ENCODE measurements around the gene L1CAM. TPM values are rescaled to one million over a fixed set of nuclear protein-coding genes. Genes with fewer than 3 reads are reported as not detected.
"Not testable (repeated sequence)": the region's sequence is repeated elsewhere in the genome, so short reads cannot be mapped to it uniquely, and the experiment has no call there.

L1CAM gene
- total RNA-seq, 2 donors from 2014 or later, result 1.1 to 1.8 TPM

GRCh38 chrX:153818064-153818463 lies 67.9 kb downstream of the L1CAM start:
- H3K9me3 Mint-ChIP-seq; H3K36me3 Mint-ChIP-seq; DNase-seq (ENCODE audit: low spot score in 2 of 2); H3K27ac Mint-ChIP-seq; ATAC-seq: not testable (repeated sequence)

DNA sequence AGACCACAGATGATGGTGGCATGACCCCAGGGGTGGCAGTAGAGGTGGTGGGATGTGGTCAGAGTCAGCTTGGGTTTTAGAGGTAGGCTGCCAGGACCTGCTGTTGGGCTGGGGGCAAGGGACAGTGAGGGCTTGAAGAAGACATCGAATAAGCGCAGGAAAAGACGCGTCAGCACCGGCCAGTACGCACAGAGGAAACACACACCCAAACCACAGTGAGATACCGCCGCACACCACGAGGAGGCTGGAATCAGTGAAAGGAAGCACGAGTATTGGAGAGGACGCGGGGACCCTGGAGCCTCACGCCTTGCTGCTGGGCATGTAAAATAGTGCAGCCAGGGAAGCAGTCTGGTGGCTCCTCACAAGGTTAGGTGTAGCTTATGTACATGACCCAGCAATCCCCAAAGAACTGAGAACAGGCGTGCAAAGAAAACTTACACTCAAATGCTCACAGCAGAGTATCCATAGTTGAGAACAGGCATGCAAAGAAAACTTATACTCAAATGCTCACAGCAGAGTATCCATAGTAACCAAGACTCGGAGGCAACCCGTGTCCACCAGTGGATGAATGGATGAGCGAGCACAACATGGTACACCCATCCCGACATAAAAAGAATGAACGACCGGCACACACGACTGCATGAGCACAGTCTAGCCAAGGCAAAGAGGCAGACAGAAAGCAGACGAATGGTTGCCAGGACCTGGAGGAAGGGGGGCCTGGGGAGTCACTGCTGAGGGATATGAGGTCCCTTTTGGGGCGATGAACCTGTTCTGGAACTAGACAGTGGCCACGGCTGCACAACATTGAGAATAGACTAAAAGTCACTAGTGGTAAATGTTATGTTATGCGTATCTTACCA lies 68.9 kb downstream of the L1CAM start:
- H3K9me3 Mint-ChIP-seq, result no peaks in the 10 kb centered on the region
- DNase-seq (ENCODE audit: low spot score in 2 of 2) (no peak), ATAC-seq (peak; percentile 61 to 65)
- H3K27ac Mint-ChIP-seq, result no peak overlapping the region
- no peaks in the 10 kb centered on the region for H3K36me3 Mint-ChIP-seq

- H3K9me3 Mint-ChIP-seq, result no peaks in the 10 kb centered on the region
- ATAC-seq, result no peak
These were observed 71.2 kb downstream of the L1CAM start for GRCh38 chrX:153814591-153815315.

GRCh38 chrX:153813161-153813560 lies 72.8 kb downstream of the L1CAM start:
- Mint-ChIP-seq H3K36me3 (no peaks in the 10 kb centered on the region), H3K27ac (no peak overlapping the region), H3K9me3 (no peaks in the 10 kb centered on the region)
- ATAC-seq (no peak), DNase-seq (ENCODE audit: low spot score in 2 of 2) (no peak)

More at GRCh38 chrX:153814591-153815315, 71.2 kb downstream of the L1CAM start:
- DNase-seq (ENCODE audit: low spot score in 2 of 2), result no peak
- Mint-ChIP-seq H3K36me3 (no peaks in the 10 kb centered on the region), H3K27ac (no peak overlapping the region)

- Mint-ChIP-seq H3K9me3 (no peaks in the 10 kb centered on the region), H3K36me3 (no peaks in the 10 kb centered on the region), H3K27ac (no peak overlapping the region)
- DNase-seq (ENCODE audit: low spot score in 2 of 2) (no peak), ATAC-seq (no peak)
These were observed 73.8 kb downstream of the L1CAM start for GRCh38 chrX:153812220-153812619.

Other genes with a start within 250 kb of the L1CAM start
- gene DUSP9, start 239.0 kb downstream of the L1CAM start, total RNA-seq, result under 1 TPM in 1 of 2 donors, not detected in 1; 0.91 TPM
- gene PNCK, start 212.4 kb downstream of the L1CAM start, total RNA-seq, result 1 to 10 TPM; 1.0 to 2.9 TPM
- 1 to 10 TPM in 1 of 2 donors, under 1 TPM in 1; 0.16 to 2.2 TPM for gene SLC6A8, start 198.2 kb downstream of the L1CAM start, total RNA-seq
- 10 to 100 TPM; 67.4 to 92.7 TPM for gene BCAP31, start 161.8 kb downstream of the L1CAM start, total RNA-seq
- gene ABCD1, start 161.3 kb downstream of the L1CAM start, total RNA-seq, result 1 to 10 TPM; 5.6 to 6.7 TPM
- 1 to 10 TPM; 1.5 to 3.2 TPM for gene PLXNB3, start 121.9 kb downstream of the L1CAM start, total RNA-seq
- not detected for gene SRPK3, start 105.1 kb downstream of the L1CAM start, total RNA-seq
- 10 to 100 TPM; 60.8 to 81.7 TPM for gene IDH3G, start 91.8 kb downstream of the L1CAM start, total RNA-seq
- 100 to 1,000 TPM; 142 to 156 TPM for gene SSR4, start 91.5 kb downstream of the L1CAM start, total RNA-seq
- 1 to 10 TPM; 1.2 to 2.5 TPM for gene PDZD4, start 55.6 kb downstream of the L1CAM start, total RNA-seq
- gene AVPR2, start 18.5 kb upstream of the L1CAM start, total RNA-seq, result not detected
- 100 to 1,000 TPM in 1 of 2 donors, 10 to 100 TPM in 1; 90.0 to 138 TPM for gene ARHGAP4, start 40.1 kb upstream of the L1CAM start, total RNA-seq
- gene NAA10, start 48.9 kb upstream of the L1CAM start, total RNA-seq, result 100 to 1,000 TPM in 1 of 2 donors, 10 to 100 TPM in 1; 97.9 to 129 TPM
- gene RENBP, start 58.5 kb upstream of the L1CAM start, total RNA-seq, result 10 to 100 TPM; 14.8 to 16.1 TPM
- gene HCFC1, start 85.6 kb upstream of the L1CAM start, total RNA-seq, result 100 to 1,000 TPM in 1 of 2 donors, 10 to 100 TPM in 1; 95.9 to 102 TPM
- gene TMEM187, start 86.6 kb upstream of the L1CAM start, total RNA-seq, result 1 to 10 TPM; 5.1 to 6.4 TPM
- gene IRAK1, start 133.7 kb upstream of the L1CAM start, total RNA-seq, result 100 to 1,000 TPM; 104 to 123 TPM
- gene MECP2, start 211.5 kb upstream of the L1CAM start, total RNA-seq, result 10 to 100 TPM; 61.0 to 84.9 TPM

All from activated naive CD4-positive, alpha-beta T cell treated with anti-CD3 and anti-CD28 coated beads, Interleukin-2, amount 50 U/mL, for 72 hours (primary cell).